ENCODE measurements around the gene ARHGEF38. TPM values are rescaled to one million over a fixed set of nuclear protein-coding genes. Genes with fewer than 3 reads are reported as not detected.
"Not testable (repeated sequence)": the region's sequence is repeated elsewhere in the genome, so short reads cannot be mapped to it uniquely, and the experiment has no call there.

Gene ARHGEF38
- polyA plus RNA-seq, 1 donor = 5.9 TPM

GRCh38 chr4:105714932-105715331, 162.5 kb downstream of the ARHGEF38 start:
- DNase-seq = no peak

GRCh38 chr4:105715692-105716278, 163.4 kb downstream of the ARHGEF38 start:
- DNase-seq = no peak

GRCh38 chr4:105719204-105719603, 166.8 kb downstream of the ARHGEF38 start:
- DNase-seq = no peak

DNA sequence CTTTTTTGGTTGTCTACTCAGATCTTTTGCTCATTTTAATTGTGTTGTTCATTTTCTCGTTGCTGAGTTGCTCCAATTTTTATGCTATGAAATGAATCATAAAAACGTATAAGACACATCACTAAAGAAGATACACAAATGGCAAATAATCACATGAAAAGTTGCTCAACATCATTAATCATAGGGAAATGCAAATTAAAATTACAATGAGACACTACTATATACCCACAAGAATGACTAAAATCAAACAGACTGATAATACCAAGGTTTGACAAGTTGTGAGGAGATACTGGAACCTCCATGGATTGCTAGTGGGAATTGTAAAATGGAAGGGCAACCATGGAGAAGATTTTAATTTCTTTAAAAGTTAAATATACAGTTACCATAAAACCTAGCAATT, 173.2 kb downstream of the ARHGEF38 start:
- no peak for DNase-seq

DNA sequence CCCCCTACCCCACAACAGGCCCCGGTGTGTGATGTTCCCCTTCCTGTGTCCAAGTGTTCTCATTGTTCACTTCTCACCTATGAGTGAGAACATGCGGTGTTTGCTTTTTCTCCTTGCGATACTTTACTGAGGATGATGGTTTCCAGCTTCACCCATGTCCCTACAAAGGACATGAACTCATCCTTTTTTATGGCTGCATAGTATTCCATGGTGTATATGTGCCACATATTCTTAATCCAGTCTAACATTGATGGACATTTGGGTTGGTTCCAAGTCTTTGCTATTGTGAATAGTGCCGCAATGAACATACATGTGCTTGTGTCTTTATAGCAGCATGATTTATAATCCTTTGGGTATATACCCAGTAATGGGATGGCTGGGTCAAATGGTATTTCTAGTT, 177.5 kb downstream of the ARHGEF38 start:
- DNase-seq = not testable (repeated sequence)

Other genes with a start within 250 kb of the ARHGEF38 start
- 115 TPM for gene PPA2, start 78.6 kb upstream of the ARHGEF38 start, polyA plus RNA-seq (ENCODE audit: insufficient read length)
- gene INTS12, start 156.1 kb downstream of the ARHGEF38 start, polyA plus RNA-seq (ENCODE audit: insufficient read length) = 37.7 TPM
- 23.1 TPM for gene GSTCD, start 156.2 kb downstream of the ARHGEF38 start, polyA plus RNA-seq (ENCODE audit: insufficient read length)